ENCODE results near the gene INCA1. TPM values are rescaled to one million over a fixed set of nuclear protein-coding genes. Genes with fewer than 3 reads are reported as not detected.

Gene INCA1
- total and polyA plus RNA-seq, 2 of the 13 experiments (the other 11 are each of a cell fraction or from before 2014, with no cell fraction given) = 0.93 to 2.6 TPM

GRCh38 chr17:4950075-4950745 lies 47.1 kb downstream of the INCA1 start (continued):
- 0 out of 2 replicates have a peak, but pooled peaks have one; percentile 4 for TF ChIP-seq HES4 (CRISPR knock-in tag; IDR thresholded peaks at IDR 0.05; ENCODE audit: borderline replicate concordance)
- peak; percentile 81; the same call in 1 of the 2 replicates for TF ChIP-seq RBFOX2 (IDR thresholded peaks at IDR 0.05; ENCODE audit: low read depth, low read length)
- TF ChIP-seq ZBTB26 (CRISPR knock-in tag; IDR thresholded peaks at IDR 0.05; ENCODE audit: borderline replicate concordance) = no peak
- TF ChIP-seq, protein P1, sequence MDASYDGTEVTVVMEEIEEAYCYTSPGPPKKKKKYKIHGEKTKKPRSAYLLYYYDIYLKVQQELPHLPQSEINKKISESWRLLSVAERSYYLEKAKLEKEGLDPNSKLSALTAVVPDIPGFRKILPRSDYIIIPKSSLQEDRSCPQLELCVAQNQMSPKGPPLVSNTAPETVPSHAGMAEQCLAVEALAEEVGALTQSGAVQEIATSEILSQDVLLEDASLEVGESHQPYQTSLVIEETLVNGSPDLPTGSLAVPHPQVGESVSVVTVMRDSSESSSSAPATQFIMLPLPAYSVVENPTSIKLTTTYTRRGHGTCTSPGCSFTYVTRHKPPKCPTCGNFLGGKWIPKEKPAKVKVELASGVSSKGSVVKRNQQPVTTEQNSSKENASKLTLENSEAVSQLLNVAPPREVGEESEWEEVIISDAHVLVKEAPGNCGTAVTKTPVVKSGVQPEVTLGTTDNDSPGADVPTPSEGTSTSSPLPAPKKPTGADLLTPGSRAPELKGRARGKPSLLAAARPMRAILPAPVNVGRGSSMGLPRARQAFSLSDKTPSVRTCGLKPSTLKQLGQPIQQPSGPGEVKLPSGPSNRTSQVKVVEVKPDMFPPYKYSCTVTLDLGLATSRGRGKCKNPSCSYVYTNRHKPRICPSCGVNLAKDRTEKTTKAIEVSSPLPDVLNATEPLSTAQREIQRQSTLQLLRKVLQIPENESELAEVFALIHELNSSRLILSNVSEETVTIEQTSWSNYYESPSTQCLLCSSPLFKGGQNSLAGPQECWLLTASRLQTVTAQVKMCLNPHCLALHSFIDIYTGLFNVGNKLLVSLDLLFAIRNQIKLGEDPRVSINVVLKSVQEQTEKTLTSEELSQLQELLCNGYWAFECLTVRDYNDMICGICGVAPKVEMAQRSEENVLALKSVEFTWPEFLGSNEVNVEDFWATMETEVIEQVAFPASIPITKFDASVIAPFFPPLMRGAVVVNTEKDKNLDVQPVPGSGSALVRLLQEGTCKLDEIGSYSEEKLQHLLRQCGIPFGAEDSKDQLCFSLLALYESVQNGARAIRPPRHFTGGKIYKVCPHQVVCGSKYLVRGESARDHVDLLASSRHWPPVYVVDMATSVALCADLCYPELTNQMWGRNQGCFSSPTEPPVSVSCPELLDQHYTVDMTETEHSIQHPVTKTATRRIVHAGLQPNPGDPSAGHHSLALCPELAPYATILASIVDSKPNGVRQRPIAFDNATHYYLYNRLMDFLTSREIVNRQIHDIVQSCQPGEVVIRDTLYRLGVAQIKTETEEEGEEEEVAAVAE (CRISPR knock-in tag; IDR thresholded peaks at IDR 0.05; ENCODE audit: borderline replicate concordance) = no peak
- no peak for TF ChIP-seq ATRX (CRISPR knock-in tag; IDR thresholded peaks at IDR 0.05; ENCODE audit: borderline replicate concordance)
- TF ChIP-seq KMT2B (CRISPR knock-in tag; IDR thresholded peaks at IDR 0.05) = 0 out of 2 replicates have a peak, but pooled peaks have one; percentile 5
- TF ChIP-seq ZMYM2 (CRISPR knock-in tag; IDR thresholded peaks at IDR 0.05) = no peak
- TF ChIP-seq, protein P2, sequence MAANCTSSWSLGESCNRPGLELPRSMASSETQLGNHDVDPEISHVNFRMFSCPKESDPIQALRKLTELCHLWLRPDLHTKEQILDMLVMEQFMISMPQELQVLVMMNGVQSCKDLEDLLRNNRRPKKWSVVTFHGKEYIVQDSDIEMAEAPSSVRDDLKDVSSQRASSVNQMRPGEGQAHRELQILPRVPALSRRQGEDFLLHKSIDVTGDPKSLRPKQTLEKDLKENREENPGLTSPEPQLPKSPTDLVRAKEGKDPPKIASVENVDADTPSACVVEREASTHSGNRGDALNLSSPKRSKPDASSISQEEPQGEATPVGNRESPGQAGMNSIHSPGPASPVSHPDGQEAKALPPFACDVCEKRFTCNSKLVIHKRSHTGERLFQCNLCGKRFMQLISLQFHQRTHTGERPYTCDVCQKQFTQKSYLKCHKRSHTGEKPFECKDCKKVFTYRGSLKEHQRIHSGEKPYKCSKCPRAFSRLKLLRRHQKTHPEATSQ (CRISPR knock-in tag; IDR thresholded peaks at IDR 0.05; ENCODE audit: borderline replicate concordance) = no peak
- no peak; the same call in none of the 2 replicates for TF ChIP-seq ZGPAT (CRISPR knock-in tag; IDR thresholded peaks at IDR 0.05)
- TF ChIP-seq HNRNPUL1 (IDR thresholded peaks at IDR 0.05; ENCODE audit: low read depth, low read length) = no peak
- TF ChIP-seq TP53 (CRISPR knock-in tag; conservative IDR thresholded peaks at IDR 0.05) = no peak
- TF ChIP-seq TAF1 (CRISPR knock-in tag; IDR thresholded peaks at IDR 0.05) = peak; percentile 62
- TF ChIP-seq ZBTB7A (CRISPR knock-in tag; IDR thresholded peaks at IDR 0.05) = peak; percentile 63; the same call in 1 of the 2 replicates
- no peak; the same call in 1 of the 2 replicates for TF ChIP-seq ZBTB14 (CRISPR knock-in tag; IDR thresholded peaks at IDR 0.05)
- TF ChIP-seq ZNF292 (CRISPR knock-in tag; IDR thresholded peaks at IDR 0.05; ENCODE audit: borderline replicate concordance, low read depth) = no peak
- peak; percentile 42; the same call in 1 of the 2 replicates for TF ChIP-seq FLYWCH1 (CRISPR knock-in tag; IDR thresholded peaks at IDR 0.05)
- no peak for TF ChIP-seq MYC (CRISPR knock-in tag; IDR thresholded peaks at IDR 0.05; ENCODE audit: borderline replicate concordance)
- TF ChIP-seq ONECUT2 (CRISPR knock-in tag; IDR thresholded peaks at IDR 0.05) = no peak
- TF ChIP-seq ZFP62 (CRISPR knock-in tag; IDR thresholded peaks at IDR 0.05) = no peak
- no peak for TF ChIP-seq ZNF550 (CRISPR knock-in tag; IDR thresholded peaks at IDR 0.05; ENCODE audit: borderline replicate concordance)

Measured in HepG2 (cell line).